Kidney epithelial cell (primary cell): ENCODE results near the gene OPN1SW. TPM values are rescaled to one million over a fixed set of nuclear protein-coding genes. Genes with fewer than 3 reads are reported as not detected.

Experiments used
- DNase-seq: peaks from one replicate; pipeline ENCODE4 v3.0.0-alpha.2; 2010; ENCODE audit warnings: low read depth
- H3K27me3 ChIP-seq: 2 replicates; pipeline ENCODE4 v1.6.0; 2011; ENCODE audit warnings: low read length; ENCODE audit not compliant: control insufficient read depth, insufficient read depth
- H3K36me3 ChIP-seq: 2 replicates; pipeline ENCODE4 v1.5.1; 2011; ENCODE audit warnings: low read length; ENCODE audit not compliant: control insufficient read depth, insufficient read depth
- H3K4me3 ChIP-seq: 2 replicates; pipeline ENCODE4 v1.5.1; 2011; ENCODE audit warnings: low read depth, mild to moderate bottlenecking, control low read depth, low read length
- CTCF ChIP-seq: IDR thresholded peaks from 2 replicates; pipeline ENCODE4 v1.5.1; 2011; ENCODE audit warnings: mild to moderate bottlenecking, moderate library complexity, low read length, control low read depth, inconsistent platforms; ENCODE audit not compliant: insufficient read depth, poor library complexity, severe bottlenecking
- total RNA-seq: library from RNA; depleted of rRNA; stranded (reverse); fragments of >200 nt; gene quantifications from 2 replicates; pipeline ENCODE4 v1.2.3, GENCODE V29; 2015

The OPN1SW gene
- total RNA-seq, 1 donor from 2014 or later = not detected

DNA sequence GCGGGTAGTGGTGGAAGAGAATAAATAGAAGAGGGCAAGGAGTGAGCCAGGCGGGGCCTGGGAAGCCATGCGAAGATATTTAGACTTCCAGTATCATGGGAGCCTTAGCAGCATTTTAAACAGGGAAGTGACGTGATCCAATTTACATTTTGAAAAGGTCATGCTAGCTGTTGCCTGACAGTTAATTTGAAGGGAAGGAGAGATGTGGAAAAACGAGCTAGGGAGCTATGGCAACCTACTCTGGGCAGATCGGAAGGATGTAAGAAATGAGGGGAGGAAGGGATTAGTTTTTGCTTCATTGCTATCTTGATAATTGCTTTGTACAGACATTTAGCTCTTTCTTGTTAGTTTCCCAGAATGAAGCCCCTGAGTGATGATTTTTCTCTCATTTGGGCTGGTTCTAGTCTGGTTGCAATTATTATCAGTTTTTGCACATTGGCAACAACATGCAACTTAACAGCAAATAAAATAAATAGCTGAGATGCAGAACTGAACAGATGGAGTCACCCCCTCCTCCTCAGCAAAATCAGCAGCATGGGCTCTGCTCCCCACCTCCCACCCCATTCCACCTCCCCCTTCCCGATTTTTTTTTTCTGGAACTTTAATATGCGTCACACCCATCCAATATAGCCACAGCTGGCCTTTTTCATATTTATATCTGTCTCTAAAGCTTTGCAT, 49.4 kb downstream of the OPN1SW start:
- no peak for DNase-seq
- TF ChIP-seq CTCF = no peak
- Histone ChIP-seq H3K27me3 (no peaks in the 10 kb centered on the region), H3K4me3 (no peak overlapping the region), H3K36me3 (no peaks in the 10 kb centered on the region)

DNA sequence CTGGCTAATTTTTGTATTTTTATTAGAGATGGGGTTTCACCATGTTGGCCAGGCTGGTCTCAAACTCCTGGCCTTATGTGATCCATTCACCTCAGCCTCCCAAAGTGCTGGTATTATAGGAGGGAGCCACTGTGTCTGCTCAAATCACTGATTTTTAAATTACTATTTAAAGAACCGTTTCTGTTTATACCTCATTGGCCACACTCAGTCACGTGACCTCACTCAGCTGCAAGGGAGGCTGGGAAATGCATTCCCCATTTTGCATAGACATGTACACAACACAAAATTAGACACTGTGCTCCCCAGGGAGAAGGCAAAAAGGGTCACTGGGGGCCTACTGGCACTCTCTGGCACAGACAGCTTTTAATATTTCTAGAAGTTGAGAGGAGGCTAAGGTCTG, 50.1 kb downstream of the OPN1SW start:
- Histone ChIP-seq H3K4me3 (no peak overlapping the region), H3K36me3 (no peaks in the 10 kb centered on the region), H3K27me3 (no peaks in the 10 kb centered on the region)
- no peak for DNase-seq
- no peak for TF ChIP-seq CTCF

DNA sequence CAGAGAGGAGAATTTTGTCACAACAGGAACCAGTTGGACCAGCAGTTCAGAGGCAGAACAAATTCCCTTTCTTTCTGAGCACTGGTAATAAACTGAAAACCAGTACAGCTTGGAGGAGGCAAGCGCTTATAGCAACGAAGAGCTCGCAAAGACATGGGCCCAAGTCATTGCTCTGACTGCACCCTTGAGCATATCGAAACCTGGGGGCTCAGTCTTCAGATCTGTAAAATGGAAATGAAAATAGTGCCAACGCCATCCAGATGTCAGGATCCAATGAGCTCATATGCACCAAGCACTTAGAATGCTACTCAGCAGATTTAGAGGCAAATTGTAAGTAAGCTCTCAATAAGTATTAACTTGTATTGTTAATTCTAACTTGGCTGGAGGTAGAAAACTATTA, 50.9 kb downstream of the OPN1SW start:
- no peak for TF ChIP-seq CTCF
- H3K27me3 ChIP-seq = no peaks in the 10 kb centered on the region
- H3K4me3 ChIP-seq = no peak overlapping the region
- no peaks in the 10 kb centered on the region for H3K36me3 ChIP-seq
- DNase-seq = no peak

Other genes with a start within 250 kb of the OPN1SW start
- 0.17 and 0.68 TPM in 2 replicates for gene GARIN1A, start 103.5 kb downstream of the OPN1SW start, total RNA-seq
- 198 and 210 TPM in 2 replicates for gene CALU, start 36.4 kb downstream of the OPN1SW start, total RNA-seq
- 7.1 and 7.2 TPM in 2 replicates for gene CCDC136, start 16.2 kb upstream of the OPN1SW start, total RNA-seq
- gene FLNC, start 54.6 kb upstream of the OPN1SW start, total RNA-seq = 243 and 267 TPM in 2 replicates
- gene ATP6V1F, start 87.1 kb upstream of the OPN1SW start, total RNA-seq = 211 and 225 TPM in 2 replicates
- 1.3 and 1.4 TPM in 2 replicates for gene KCP, start 134.9 kb upstream of the OPN1SW start, total RNA-seq
- gene IRF5, start 162.1 kb upstream of the OPN1SW start, total RNA-seq = 19.9 TPM in 2 replicates